ENCODE data around the gene LGALS13. TPM values are rescaled to one million over a fixed set of nuclear protein-coding genes. Genes with fewer than 3 reads are reported as not detected.
A peak's percentile ranks its signal among the peaks of the same experiment; 100 is the strongest.
"Not testable (repeated sequence)": the region's sequence is repeated elsewhere in the genome, so short reads cannot be mapped to it uniquely, and the experiment has no call there.

LGALS13 gene
- total RNA-seq, 1 experiment from 2014 or later = not detected

- peak; percentile 49; the same call in 2 of the 3 replicates for TF ChIP-seq CTCF (conservative IDR thresholded peaks at IDR 0.05)
- not testable (repeated sequence) for H2BK120ac ChIP-seq (ENCODE audit: low read depth, low read length, poor library complexity, severe bottlenecking); H3K27me3 Mint-ChIP-seq (ENCODE audit: low read depth)
These were observed 25.3 kb downstream of the LGALS13 start for GRCh38 chr19:39627631-39628030.

More at GRCh38 chr19:39627631-39628030, 25.3 kb downstream of the LGALS13 start:
- not testable (repeated sequence) for H4K5ac ChIP-seq (ENCODE audit: insufficient read length, low read depth, low read length); H3K79me1 ChIP-seq (ENCODE audit: insufficient read depth, low read depth, low read length, poor library complexity, severe bottlenecking); H3K18ac ChIP-seq (ENCODE audit: insufficient read length, low read depth, low read length); H3T11ph ChIP-seq (ENCODE audit: low read length); H3K27ac ChIP-seq (ENCODE audit: insufficient read length, low read depth, low read length); H2AFZ ChIP-seq (ENCODE audit: low read length); H2BK15ac ChIP-seq (ENCODE audit: low read depth, low read length); H3K4ac ChIP-seq (ENCODE audit: low read depth, low read length); H3K27ac Mint-ChIP-seq; H4K8ac ChIP-seq (replicated peaks; ENCODE audit: insufficient read length, low read depth, low read length); DNase-seq; H2BK5ac ChIP-seq (ENCODE audit: insufficient read length, low read length); H4K20me1 ChIP-seq (ENCODE audit: control insufficient read depth, insufficient read depth, insufficient read length); H3K4me2 ChIP-seq (ENCODE audit: insufficient read depth, insufficient read length, low read length); H3K4me1 ChIP-seq (ENCODE audit: insufficient read depth, low read length); H3K4me3 Mint-ChIP-seq; H3K14ac ChIP-seq (ENCODE audit: insufficient read depth, low read length); H4K91ac ChIP-seq (ENCODE audit: insufficient read length, low read depth, low read length); H3K27me3 ChIP-seq (ENCODE audit: insufficient read depth, low read length); H3K79me2 ChIP-seq (ENCODE audit: insufficient read depth, low read length); H2BK20ac ChIP-seq (ENCODE audit: low read depth, low read length, poor library complexity, severe bottlenecking); H3K56ac ChIP-seq (ENCODE audit: insufficient read length, low read depth, low read length); H2AK5ac ChIP-seq (ENCODE audit: insufficient read length, low read length); H3K36me3 Mint-ChIP-seq (ENCODE audit: insufficient read depth in 1 of 3, low read depth in 3 of 3); H3K9ac ChIP-seq (ENCODE audit: extremely low read depth, insufficient read length, low read length); H3K9me3 Mint-ChIP-seq; H2BK12ac ChIP-seq (ENCODE audit: insufficient read length, low read depth, low read length); H3K23me2 ChIP-seq (ENCODE audit: insufficient read length, low read depth, low read length, poor library complexity, severe bottlenecking); H3K9me3 ChIP-seq (ENCODE audit: control insufficient read depth, low read depth, low read length); H3K23ac ChIP-seq (ENCODE audit: insufficient read length, low read depth, low read length)
- peaks cover 14 to 17% of the 10 kb centered on the region in 2 experiments for H3K4me1 Mint-ChIP-seq
- no CpG with 5 or more reads among the region's 2 CpGs for WGBS (ENCODE audit: extremely low coverage, insufficient read length, low lambda C conversion rate)
